Cardiac fibroblast (primary cell): Measurements from ENCODE around the gene LENEP.

Source experiments
- DNase-seq, 2 donors: peaks; one replicate each; pipeline versions ENCODE4 v3.0.0 to v3.0.0-alpha.2; 2010; ENCODE audit warnings: low read depth in 2 of 2
- H3K4me3 ChIP-seq, 2 donors: replicated peaks in 1 of 2; 1 replicate in 1 of 2; 2 replicates in 1 of 2; pipeline ENCODE4 v1.5.1; 2011; ENCODE audit warnings: low read depth in 2 of 2, low read length in 2 of 2, mild to moderate bottlenecking in 2 of 2, moderate library complexity in 1 of 2
- TF ChIP-seq, protein P1 (sequence below): IDR thresholded peaks from one replicate; pipeline ENCODE4 v1.5.1; 2011; ENCODE audit warnings: low read depth, mild to moderate bottlenecking, low read length, inconsistent platforms

LENEP gene

DNA sequence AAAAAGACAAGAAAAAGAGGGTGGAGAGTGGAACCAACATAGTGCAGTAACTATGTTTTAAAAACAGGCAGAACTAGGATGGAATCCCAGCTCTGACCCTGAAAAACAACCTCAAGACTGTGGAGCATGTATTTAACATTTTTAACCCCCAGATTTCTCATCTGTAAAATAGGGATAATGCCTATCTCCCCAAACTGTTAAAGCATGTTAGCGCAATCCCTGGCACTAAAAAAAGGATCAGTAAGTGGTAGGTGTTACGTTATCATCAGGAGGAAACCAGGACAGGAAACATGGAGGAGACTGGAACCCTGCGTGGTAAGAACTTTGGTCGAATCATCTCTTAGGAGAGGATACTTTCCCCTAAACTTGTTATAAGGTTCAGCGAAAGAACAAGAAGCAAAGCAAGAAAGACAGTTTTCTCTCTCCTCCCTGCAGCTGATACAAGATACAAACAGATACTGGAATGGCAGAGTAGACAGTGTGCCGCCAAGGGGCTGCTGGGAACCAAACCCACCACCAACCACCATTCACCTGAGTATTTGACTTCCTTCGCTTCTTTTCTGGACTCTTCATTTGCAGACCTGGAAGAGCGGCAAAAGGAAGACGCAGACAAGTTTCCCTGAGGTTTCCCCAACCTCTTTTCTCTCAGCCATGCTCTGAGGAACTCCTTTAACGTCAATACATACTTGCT lies 32.8 kb upstream of the LENEP start:
- peak overlapping the region; percentile 59 to 75 for H3K4me3 ChIP-seq
- TF ChIP-seq, protein P1, sequence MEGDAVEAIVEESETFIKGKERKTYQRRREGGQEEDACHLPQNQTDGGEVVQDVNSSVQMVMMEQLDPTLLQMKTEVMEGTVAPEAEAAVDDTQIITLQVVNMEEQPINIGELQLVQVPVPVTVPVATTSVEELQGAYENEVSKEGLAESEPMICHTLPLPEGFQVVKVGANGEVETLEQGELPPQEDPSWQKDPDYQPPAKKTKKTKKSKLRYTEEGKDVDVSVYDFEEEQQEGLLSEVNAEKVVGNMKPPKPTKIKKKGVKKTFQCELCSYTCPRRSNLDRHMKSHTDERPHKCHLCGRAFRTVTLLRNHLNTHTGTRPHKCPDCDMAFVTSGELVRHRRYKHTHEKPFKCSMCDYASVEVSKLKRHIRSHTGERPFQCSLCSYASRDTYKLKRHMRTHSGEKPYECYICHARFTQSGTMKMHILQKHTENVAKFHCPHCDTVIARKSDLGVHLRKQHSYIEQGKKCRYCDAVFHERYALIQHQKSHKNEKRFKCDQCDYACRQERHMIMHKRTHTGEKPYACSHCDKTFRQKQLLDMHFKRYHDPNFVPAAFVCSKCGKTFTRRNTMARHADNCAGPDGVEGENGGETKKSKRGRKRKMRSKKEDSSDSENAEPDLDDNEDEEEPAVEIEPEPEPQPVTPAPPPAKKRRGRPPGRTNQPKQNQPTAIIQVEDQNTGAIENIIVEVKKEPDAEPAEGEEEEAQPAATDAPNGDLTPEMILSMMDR = no peak
- DNase-seq = no peak

DNA sequence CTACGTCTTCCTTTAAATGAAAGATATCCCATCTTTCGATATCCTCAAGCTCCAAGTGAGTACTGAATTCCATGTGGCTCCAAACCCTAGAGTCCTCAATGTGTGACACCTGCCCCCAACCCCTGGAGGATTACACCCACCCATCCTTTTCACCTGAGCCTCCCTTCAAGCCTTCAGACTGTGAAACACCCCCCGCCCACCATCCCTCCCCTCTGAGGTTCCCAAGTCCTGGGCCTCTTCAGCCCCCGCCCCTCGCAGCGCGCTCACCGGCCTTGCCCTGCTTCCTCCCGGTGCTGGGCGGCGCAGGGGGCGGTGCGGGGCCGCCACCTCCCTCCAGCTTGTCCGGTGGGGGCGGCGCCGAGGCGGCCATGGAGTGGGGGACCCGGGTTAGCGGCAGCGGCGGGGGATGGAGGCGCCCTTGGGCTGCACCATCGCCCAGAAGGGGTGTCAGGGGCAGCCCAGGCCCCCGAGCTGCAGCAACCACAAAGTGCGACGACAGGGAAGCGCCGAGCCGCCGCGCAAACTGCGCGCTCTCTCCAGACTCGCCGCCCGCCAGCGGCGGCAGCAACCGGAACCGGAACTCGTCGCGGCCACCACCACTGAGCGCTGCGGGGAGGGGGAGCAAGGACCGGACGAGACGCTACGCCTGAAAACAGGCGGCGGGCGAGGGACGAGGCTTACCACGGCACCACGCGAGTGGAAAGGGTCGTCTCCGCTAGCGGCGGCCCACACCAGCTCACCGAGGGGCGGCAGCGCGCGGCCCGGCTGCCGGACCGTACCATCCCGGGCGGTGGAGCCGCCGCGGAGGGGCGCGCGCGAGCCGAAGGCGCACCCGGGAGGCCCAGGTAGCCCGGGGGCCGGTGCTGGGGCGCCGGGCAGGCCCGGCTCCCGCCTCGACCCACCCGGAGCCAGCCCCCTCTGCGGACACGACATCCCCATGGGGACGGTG lies 31.9 kb upstream of the LENEP start, which contains the start of gene PYGO2:
TSS of gene PYGO2 (minus strand) at position 576 of the 949 bp plus-strand sequence. CDS start at position 370, 206 bp downstream.
- DNase-seq = peak; percentile 77 to 80
- H3K4me3 ChIP-seq = peak within 1 kb of the TSS; percentile 59 to 75
- TF ChIP-seq, protein P1 = no peak

DNA sequence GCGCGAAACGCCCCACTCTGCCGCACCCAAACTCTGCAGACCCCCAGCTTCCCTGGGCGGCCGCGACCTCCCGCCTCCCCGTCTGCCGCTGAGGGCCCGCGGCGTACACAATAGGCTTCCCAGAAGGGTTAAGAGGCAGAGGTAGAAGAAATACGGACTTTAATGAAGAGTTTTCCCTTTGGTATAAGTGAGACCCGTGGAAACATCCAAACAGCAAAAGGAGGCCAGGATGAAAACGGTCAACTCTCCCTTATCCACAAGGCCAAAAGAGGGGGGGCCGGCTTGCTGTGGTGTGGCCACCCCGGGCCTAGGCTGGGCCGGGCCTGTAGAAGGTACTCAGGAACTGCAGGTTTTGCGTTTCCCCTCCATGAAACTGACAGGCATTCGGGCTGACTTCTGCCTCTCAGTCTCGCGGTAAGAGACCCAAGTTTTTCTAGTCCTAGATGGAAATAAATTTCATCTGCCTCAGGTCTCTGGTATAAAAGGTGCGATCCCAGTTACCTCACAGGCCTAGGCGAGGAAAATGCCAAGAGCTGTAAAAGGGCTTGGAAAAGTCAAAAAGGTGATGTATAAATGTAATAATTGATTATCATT lies 31.1 kb upstream of the LENEP start:
- peak; percentile 39 to 43 for DNase-seq
- TF ChIP-seq, protein P1 = no peak
- peak overlapping the region; percentile 54 to 75 for H3K4me3 ChIP-seq

DNA sequence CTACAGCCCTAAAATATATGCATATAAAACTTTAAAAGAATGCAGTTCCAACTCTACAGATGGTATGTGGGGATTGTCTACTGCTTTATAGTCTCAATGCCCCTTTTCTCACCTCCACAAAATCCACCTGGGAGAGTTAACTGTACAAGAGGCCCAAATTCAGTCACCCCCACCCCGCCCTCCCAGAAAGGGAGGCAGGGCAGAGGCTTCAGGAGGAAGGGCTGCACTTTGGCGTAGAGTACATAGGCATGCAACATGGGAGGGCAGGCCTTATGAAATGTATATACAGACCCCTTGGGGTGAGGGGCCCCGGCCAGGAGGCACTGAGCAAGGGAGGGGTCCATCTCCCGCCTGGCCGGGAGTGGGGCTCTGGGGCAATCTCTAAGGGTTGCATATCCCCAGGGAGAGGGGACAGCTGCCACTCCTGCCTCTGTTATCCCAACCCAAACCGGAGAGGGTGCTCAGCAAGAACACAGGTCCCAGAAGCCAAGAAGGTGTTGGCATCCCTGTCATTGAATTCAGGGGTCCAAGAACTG lies 30.5 kb upstream of the LENEP start:
- H3K4me3 ChIP-seq = no peak overlapping the region
- TF ChIP-seq, protein P1 = no peak
- no peak for DNase-seq

DNA sequence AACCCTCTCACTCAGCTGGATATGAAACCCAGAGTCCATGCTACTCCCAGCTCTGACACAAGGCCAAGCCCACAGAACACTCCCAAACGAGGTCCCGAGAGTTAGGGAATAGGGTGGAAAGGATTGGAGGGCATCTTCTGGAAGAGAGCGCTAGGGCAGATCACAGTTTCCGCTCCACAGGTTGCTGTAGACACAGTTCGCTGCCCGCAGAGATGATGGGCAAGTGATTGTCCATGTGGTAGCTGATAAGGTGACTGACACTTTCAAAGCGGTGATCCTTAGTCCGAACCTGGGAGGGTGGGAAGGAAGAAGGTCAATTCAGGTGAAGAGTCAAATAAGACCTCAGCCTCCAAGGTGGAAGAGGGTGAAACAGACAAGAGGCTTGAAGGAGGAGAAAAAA lies 29.7 kb upstream of the LENEP start:
- no peak for DNase-seq
- TF ChIP-seq, protein P1 = no peak
- no peak overlapping the region for H3K4me3 ChIP-seq

DNA sequence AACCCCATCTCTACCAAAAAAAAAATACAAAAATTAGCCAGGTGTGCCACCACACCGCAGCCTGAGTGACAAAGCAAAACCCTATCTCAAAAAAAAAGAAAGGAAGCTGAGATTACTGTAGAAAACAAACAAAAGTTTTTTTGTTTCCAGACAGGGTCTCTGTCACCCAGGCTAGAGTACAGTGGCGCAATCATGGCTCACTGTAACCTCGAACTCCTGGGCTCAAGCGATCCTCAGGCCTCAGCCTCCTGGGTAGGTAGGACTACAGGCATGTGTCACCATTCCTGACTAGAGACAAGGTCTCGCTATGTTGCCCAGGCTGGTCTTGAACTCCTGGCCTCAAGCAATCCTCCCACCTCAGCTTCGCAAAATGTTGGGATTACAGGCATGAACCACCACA lies 29.0 kb upstream of the LENEP start:
- no peak overlapping the region for H3K4me3 ChIP-seq
- TF ChIP-seq, protein P1 = no peak
- DNase-seq = no peak
